SK-MEL-5 (cell line): ENCODE results near the gene KCTD19. TPM values are rescaled to one million over a fixed set of nuclear protein-coding genes. Genes with fewer than 3 reads are reported as not detected.

Source experiments
- DNase-seq: peaks from one replicate; pipeline ENCODE4 v3.0.0-alpha.2; 2016; ENCODE audit warnings: low read depth, low spot score
- in situ Hi-C: cut with HindIII; loops from 2 replicates; pipeline ENCODE4 v1.10.0; 2016; ENCODE audit warnings: low sequenced_read_pairs, high pct_unique_total_duplicates, low pct_unique_long_range_greater_than_20kb
- total RNA-seq: library from RNA; depleted of rRNA; stranded (reverse); fragments of >200 nt; shearing (Covaris generic); gene quantifications from 2 replicates; pipeline ENCODE4 v1.2.3, GENCODE V29; 2014; rRNA removed

KCTD19 gene
- total RNA-seq, 1 experiment from 2014 or later, result not detected

- in situ Hi-C loops, result no loop called here
- DNase-seq, result peak; percentile 14
Observed at GRCh38 chr16:67240506-67240905, 86.0 kb downstream of the KCTD19 start.

Other genes with a start within 250 kb of the KCTD19 start
- 17.1 and 18.8 TPM in 2 replicates for gene PHAF1, start 216.8 kb downstream of the KCTD19 start, total RNA-seq
- 0.92 and 2.0 TPM in 2 replicates for gene B3GNT9, start 175.7 kb downstream of the KCTD19 start, total RNA-seq
- gene TRADD, start 166.8 kb downstream of the KCTD19 start, total RNA-seq, result 18.3 and 21.1 TPM in 2 replicates
- gene FBXL8, start 166.8 kb downstream of the KCTD19 start, total RNA-seq, result 5.1 and 6.4 TPM in 2 replicates
- 28.7 and 40.9 TPM in 2 replicates for gene HSF4, start 162.0 kb downstream of the KCTD19 start, total RNA-seq
- 7.8 and 13.2 TPM in 2 replicates for gene NOL3, start 156.2 kb downstream of the KCTD19 start, total RNA-seq
- 3.9 and 4.4 TPM in 2 replicates for gene MATCAP1, start 142.8 kb downstream of the KCTD19 start, total RNA-seq
- gene EXOC3L1, start 136.6 kb downstream of the KCTD19 start, total RNA-seq, result not detected in 2 replicates
- 50.8 and 73.6 TPM in 2 replicates for gene E2F4, start 134.6 kb downstream of the KCTD19 start, total RNA-seq
- 0.61 and 0.90 TPM in 2 replicates for gene ELMO3, start 127.6 kb downstream of the KCTD19 start, total RNA-seq
- gene TMEM208, start 99.6 kb downstream of the KCTD19 start, total RNA-seq, result 60.7 and 75.5 TPM in 2 replicates
- gene FHOD1, start 79.3 kb downstream of the KCTD19 start, total RNA-seq, result 10.5 and 11.3 TPM in 2 replicates
- gene SLC9A5, start 77.8 kb downstream of the KCTD19 start, total RNA-seq, result 0.21 and 0.37 TPM in 2 replicates
- 10.5 and 12.9 TPM in 2 replicates for gene PLEKHG4, start 47.2 kb downstream of the KCTD19 start, total RNA-seq
- 0.64 and 1.1 TPM in 2 replicates for gene LRRC36, start 74 bp upstream of the KCTD19 start, total RNA-seq
- gene TPPP3, start 66.8 kb upstream of the KCTD19 start, total RNA-seq, result 0.16 and 0.55 TPM in 2 replicates
- gene ZDHHC1, start 89.7 kb upstream of the KCTD19 start, total RNA-seq, result 6.0 and 8.5 TPM in 2 replicates
- 0.32 TPM in 1 of 2 replicates, not detected in the other for gene HSD11B2, start 104.4 kb upstream of the KCTD19 start, total RNA-seq
- gene ATP6V0D1, start 154.4 kb upstream of the KCTD19 start, total RNA-seq, result 145 and 151 TPM in 2 replicates
- gene AGRP, start 156.8 kb upstream of the KCTD19 start, total RNA-seq, result not detected in 2 replicates
- 3.6 and 9.4 TPM in 2 replicates for gene RIPOR1, start 202.1 kb upstream of the KCTD19 start, total RNA-seq
- 25.9 and 26.4 TPM in 2 replicates for gene CTCF, start 235.8 kb upstream of the KCTD19 start, total RNA-seq